NCI-H2171 (cell line): ENCODE data around the gene RAB20.
"Not testable (repeated sequence)": the region's sequence is repeated elsewhere in the genome, so short reads cannot be mapped to it uniquely, and the experiment has no call there.

Source experiments
- DNase-seq: peaks from one replicate; lab custom pipeline; 2025; lab: John Stamatoyannopoulos, UW

The RAB20 gene

GRCh38 chr13:110561344-110562035, at the start of gene RAB20:
RAB20 (minus strand) TSS chr13:110561722; CDS start chr13:110561519, 203 bp downstream.
- no peak for DNase-seq

- no peak for DNase-seq
Observed at GRCh38 chr13:110610955-110611595, 49.6 kb upstream of the RAB20 start.

GRCh38 chr13:110607675-110608224, 46.2 kb upstream of the RAB20 start:
- DNase-seq: no peak

- not testable (repeated sequence) for DNase-seq
Observed at GRCh38 chr13:110606281-110606680, 44.8 kb upstream of the RAB20 start.

GRCh38 chr13:110605132-110605531, 43.6 kb upstream of the RAB20 start:
- no peak for DNase-seq

- DNase-seq: no peak
Observed at GRCh38 chr13:110600980-110601379, 39.5 kb upstream of the RAB20 start.

- no peak for DNase-seq
Observed at GRCh38 chr13:110600261-110600819, 38.8 kb upstream of the RAB20 start.

GRCh38 chr13:110597041-110597689, 35.6 kb upstream of the RAB20 start:
- DNase-seq: no peak

- peak; percentile 7 for DNase-seq
Observed at GRCh38 chr13:110593430-110594130, 32.1 kb upstream of the RAB20 start.

GRCh38 chr13:110592665-110593064, 31.1 kb upstream of the RAB20 start:
- DNase-seq: no peak

GRCh38 chr13:110590577-110590976, 29.1 kb upstream of the RAB20 start:
- no peak for DNase-seq

GRCh38 chr13:110589793-110590390, 28.4 kb upstream of the RAB20 start:
- no peak for DNase-seq

GRCh38 chr13:110583178-110583865, 21.8 kb upstream of the RAB20 start:
- no peak for DNase-seq

GRCh38 chr13:110582421-110582954, 21.0 kb upstream of the RAB20 start:
- no peak for DNase-seq

- DNase-seq: no peak
Observed at GRCh38 chr13:110581506-110582185, 20.1 kb upstream of the RAB20 start.

GRCh38 chr13:110580800-110581199, 19.3 kb upstream of the RAB20 start:
- no peak for DNase-seq

GRCh38 chr13:110578363-110578762, 16.8 kb upstream of the RAB20 start:
- no peak for DNase-seq

- no peak for DNase-seq
Observed at GRCh38 chr13:110576736-110577476, 15.4 kb upstream of the RAB20 start.

- DNase-seq: no peak
Observed at GRCh38 chr13:110576070-110576394, 14.5 kb upstream of the RAB20 start.
